Stimulated activated CD4-positive, alpha-beta T cell treated with anti-CD3 and anti-CD28 coated beads, Interleukin-12 subunit alpha, Interleukin-12 subunit beta, amount 100 ng/mL, for 24 hours (primary cell): ENCODE data around the gene ACAA1.
A peak's percentile ranks its signal among the peaks of the same experiment; 100 is the strongest.

ENCODE experiments used
- DNase-seq, 2 experiments: peaks; one replicate each; pipeline ENCODE4 v3.0.0-alpha.2; 2020; ENCODE audit warnings: low read depth in 2 of 2

The ACAA1 gene

GRCh38 chr3:38154033-38154494, 17.1 kb upstream of the ACAA1 start:
- DNase-seq, result no peak

GRCh38 chr3:38153221-38153620, 16.3 kb upstream of the ACAA1 start:
- no peak for DNase-seq

GRCh38 chr3:38152609-38153008, 15.7 kb upstream of the ACAA1 start:
- no peak for DNase-seq

- no peak for DNase-seq
Observed at GRCh38 chr3:38151667-38152265, 14.8 kb upstream of the ACAA1 start.

GRCh38 chr3:38150780-38151528, 14.0 kb upstream of the ACAA1 start:
- DNase-seq, result no peak

GRCh38 chr3:38149708-38150107, 12.8 kb upstream of the ACAA1 start:
- no peak for DNase-seq

- no peak for DNase-seq
Observed at GRCh38 chr3:38148311-38148882, 11.5 kb upstream of the ACAA1 start.

- no peak for DNase-seq
Observed at GRCh38 chr3:38147421-38147820, 10.5 kb upstream of the ACAA1 start.

- DNase-seq, result no peak
Observed at GRCh38 chr3:38146504-38146903, 9.6 kb upstream of the ACAA1 start.

GRCh38 chr3:38143511-38143910, 6.6 kb upstream of the ACAA1 start:
- no peak for DNase-seq

- no peak for DNase-seq
Observed at GRCh38 chr3:38142959-38143358, 6.0 kb upstream of the ACAA1 start.

GRCh38 chr3:38141952-38142273, 5.0 kb upstream of the ACAA1 start:
- DNase-seq, result no peak

- DNase-seq, result no peak
Observed at GRCh38 chr3:38141173-38141951, 4.4 kb upstream of the ACAA1 start.

- no peak for DNase-seq
Observed at GRCh38 chr3:38140326-38141172, 3.6 kb upstream of the ACAA1 start.

GRCh38 chr3:38139652-38140051, 2.7 kb upstream of the ACAA1 start:
- no peak for DNase-seq

- DNase-seq, result no peak
Observed at GRCh38 chr3:38139191-38139590, 2.3 kb upstream of the ACAA1 start.

- peak; percentile 62 to 82 for DNase-seq
Observed at GRCh38 chr3:38138349-38139190, 1.6 kb upstream of the ACAA1 start, which contains the start of gene MYD88. TSS of gene MYD88 (plus strand) at chr3:38138661. CDS start at chr3:38138701, 40 bp downstream.

GRCh38 chr3:38137615-38138348, 855 bp upstream of the ACAA1 start:
- no peak for DNase-seq

- DNase-seq, result no peak
Observed at GRCh38 chr3:38136393-38136776, 542 bp downstream of the ACAA1 start.
